Parathyroid adenoma (tissue), 2 donors: Measurements from ENCODE around the gene TENT4B.
A peak's percentile ranks its signal among the peaks of the same experiment; 100 is the strongest.

ENCODE experiments used
- H2AFZ ChIP-seq: fragments of 300-600 bp; sonication (generic); one replicate; pipeline ENCODE4 v1.7.0; 2017; ENCODE audit warnings: antibody characterized with exemption, mild to moderate bottlenecking
- H3K27ac ChIP-seq: fragments of 300-600 bp; sonication (generic); one replicate; pipeline ENCODE4 v1.7.0; 2017
- H3K27me3 ChIP-seq: fragments of 300-600 bp; sonication (generic); one replicate; pipeline ENCODE4 v1.7.0; 2017; ENCODE audit warnings: low read length; ENCODE audit not compliant: control insufficient read depth, insufficient read depth
- H3K36me3 ChIP-seq: fragments of 300-600 bp; sonication (generic); one replicate; pipeline ENCODE4 v1.7.0; 2017; ENCODE audit warnings: low read length; ENCODE audit not compliant: control insufficient read depth, insufficient read depth
- H3K4me1 ChIP-seq: fragments of 300-600 bp; sonication (generic); one replicate; pipeline ENCODE4 v1.7.0; 2017; ENCODE audit warnings: control low read depth
- H3K4me2 ChIP-seq: fragments of 300-600 bp; sonication (generic); one replicate; pipeline ENCODE4 v1.7.0; 2017; ENCODE audit warnings: low read length
- H3K4me3 ChIP-seq: fragments of 300-600 bp; sonication (generic); one replicate; pipeline ENCODE4 v1.7.0; 2017; ENCODE audit warnings: low read depth, low read length
- H3K79me2 ChIP-seq: fragments of 300-600 bp; sonication (generic); one replicate; pipeline ENCODE4 v1.7.0; 2017; ENCODE audit warnings: control low read depth
- H3K9ac ChIP-seq: fragments of 300-600 bp; sonication (generic); one replicate; pipeline ENCODE4 v1.7.0; 2017; ENCODE audit warnings: mild to moderate bottlenecking
- H3K9me3 ChIP-seq: fragments of 300-600 bp; sonication (generic); one replicate; pipeline ENCODE4 v1.7.0; 2017; ENCODE audit warnings: low read length; ENCODE audit not compliant: control insufficient read depth
- CTCF ChIP-seq: fragments of 300-600 bp; sonication (generic); IDR thresholded peaks from one replicate; pipeline ENCODE4 v1.7.0; 2017; ENCODE audit warnings: antibody characterized with exemption, mild to moderate bottlenecking
- donor health status: primary hyperparathyroidism.

The TENT4B gene

GRCh38 chr16:50146479-50147435 lies 6.3 kb upstream of the TENT4B start:
- H3K4me1 ChIP-seq, result peaks cover 5% of the 10 kb centered on the region
- no peaks in the 10 kb centered on the region for H3K9me3 ChIP-seq

GRCh38 chr16:50151322-50151721 lies 1.8 kb upstream of the TENT4B start:
- Histone ChIP-seq H3K79me2 (peaks cover 21% of the 10 kb centered on the region), H3K4me1 (peaks cover 14% of the 10 kb centered on the region), H3K27ac (no peak overlapping the region), H3K36me3 (no peaks in the 10 kb centered on the region), H3K9me3 (no peaks in the 10 kb centered on the region), H3K27me3 (no peaks in the 10 kb centered on the region), H3K4me2 (no peak overlapping the region), H2AFZ (no peak overlapping the region), H3K9ac (no peak overlapping the region), H3K4me3 (no peak overlapping the region)
- TF ChIP-seq CTCF, result no peak

More at GRCh38 chr16:50146479-50147435, 6.3 kb upstream of the TENT4B start:
- Histone ChIP-seq H3K4me3 (no peak overlapping the region), H3K27me3 (no peaks in the 10 kb centered on the region), H3K79me2 (no peaks in the 10 kb centered on the region), H3K9ac (no peak overlapping the region), H3K36me3 (no peaks in the 10 kb centered on the region), H3K27ac (peak overlapping the region; percentile 65), H2AFZ (peak overlapping the region; percentile 77), H3K4me2 (no peak overlapping the region)
- no peak for TF ChIP-seq CTCF

GRCh38 chr16:50151756-50152155 lies 1.4 kb upstream of the TENT4B start:
- peak overlapping the region; percentile 71 for H3K4me3 ChIP-seq
- H3K79me2 ChIP-seq, result peaks cover 25% of the 10 kb centered on the region
- no peaks in the 10 kb centered on the region for H3K27me3 ChIP-seq
- no peaks in the 10 kb centered on the region for H3K9me3 ChIP-seq
- peak overlapping the region; percentile 84 for H3K4me2 ChIP-seq
- no peak overlapping the region for H3K27ac ChIP-seq
- no peak overlapping the region for H3K9ac ChIP-seq
- no peak for TF ChIP-seq CTCF
- H3K4me1 ChIP-seq, result peaks cover 11% of the 10 kb centered on the region
- no peaks in the 10 kb centered on the region for H3K36me3 ChIP-seq
- H2AFZ ChIP-seq, result peak overlapping the region; percentile 99

GRCh38 chr16:50152351-50152806 lies 727 bp upstream of the TENT4B start:
- Histone ChIP-seq H3K27me3 (no peaks in the 10 kb centered on the region), H2AFZ (peak overlapping the region; percentile 99), H3K9ac (no peak overlapping the region), H3K4me2 (peak overlapping the region; percentile 84), H3K9me3 (no peaks in the 10 kb centered on the region), H3K79me2 (peaks cover 28% of the 10 kb centered on the region), H3K4me3 (peak overlapping the region; percentile 71), H3K4me1 (peaks cover 9% of the 10 kb centered on the region), H3K36me3 (no peaks in the 10 kb centered on the region), H3K27ac (peak overlapping the region; percentile 95)
- no peak for TF ChIP-seq CTCF
